Measurements from ENCODE around the gene FAM78A. TPM values are rescaled to one million over a fixed set of nuclear protein-coding genes. Genes with fewer than 3 reads are reported as not detected.
"Not testable (repeated sequence)": the region's sequence is repeated elsewhere in the genome, so short reads cannot be mapped to it uniquely, and the experiment has no call there.

FAM78A gene
- total RNA-seq, 2 experiments from 2014 or later = 76.8 to 80.0 TPM

DNA sequence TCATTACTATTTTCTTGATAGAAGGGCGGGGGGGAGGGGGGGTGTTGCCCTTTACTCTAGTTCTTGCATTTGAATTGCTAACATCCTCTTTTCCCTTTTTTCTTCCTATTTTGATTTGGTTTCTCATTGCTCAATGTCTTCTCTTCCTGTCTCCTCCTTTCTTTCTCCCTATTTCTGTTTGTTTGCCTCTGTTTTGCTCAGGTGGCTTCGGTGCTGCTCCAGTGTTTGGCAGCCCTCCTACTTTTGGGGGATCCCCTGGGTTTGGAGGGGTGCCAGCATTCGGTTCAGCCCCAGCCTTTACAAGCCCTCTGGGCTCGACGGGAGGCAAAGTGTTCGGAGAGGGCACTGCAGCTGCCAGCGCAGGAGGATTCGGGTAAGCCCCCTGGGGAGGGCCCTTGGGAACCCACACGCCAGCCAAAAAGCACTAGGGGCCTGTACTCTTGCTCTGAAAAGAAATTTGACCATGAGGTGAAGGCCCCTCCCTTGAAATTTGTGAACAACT is 48.3 kb downstream of the FAM78A start:
- H3K4me3 Mint-ChIP-seq = no peak overlapping the region
- peak overlapping the region; percentile 75 for H3K27ac Mint-ChIP-seq
- DNase-seq (no peak), ATAC-seq (no peak)
- peaks cover 8% of the 10 kb centered on the region for H3K4me1 Mint-ChIP-seq
- H3K27me3 Mint-ChIP-seq = no peaks in the 10 kb centered on the region
- CTCF ChIA-PET = interaction anchor here (1.3 kb wide), 2 partner anchors 50 to 122 kb away, joined by 3 read pairs; no protein-coding TSS in a partner anchor
- peaks cover 28% of the 10 kb centered on the region for H3K36me3 Mint-ChIP-seq
- no peaks in the 10 kb centered on the region for H3K9me3 Mint-ChIP-seq (ENCODE audit: low read depth)

- no peak for ATAC-seq
- Mint-ChIP-seq H3K4me1 (peaks cover 8% of the 10 kb centered on the region), H3K27me3 (no peaks in the 10 kb centered on the region), H3K27ac (peak overlapping the region; percentile 28), H3K9me3 (ENCODE audit: low read depth) (no peaks in the 10 kb centered on the region), H3K36me3 (peaks cover 26% of the 10 kb centered on the region), H3K4me3 (no peak overlapping the region)
- no peak for DNase-seq
- CTCF ChIA-PET = no interaction called here
Observed at GRCh38 chr9:131227112-131227958, 49.0 kb downstream of the FAM78A start.

DNA sequence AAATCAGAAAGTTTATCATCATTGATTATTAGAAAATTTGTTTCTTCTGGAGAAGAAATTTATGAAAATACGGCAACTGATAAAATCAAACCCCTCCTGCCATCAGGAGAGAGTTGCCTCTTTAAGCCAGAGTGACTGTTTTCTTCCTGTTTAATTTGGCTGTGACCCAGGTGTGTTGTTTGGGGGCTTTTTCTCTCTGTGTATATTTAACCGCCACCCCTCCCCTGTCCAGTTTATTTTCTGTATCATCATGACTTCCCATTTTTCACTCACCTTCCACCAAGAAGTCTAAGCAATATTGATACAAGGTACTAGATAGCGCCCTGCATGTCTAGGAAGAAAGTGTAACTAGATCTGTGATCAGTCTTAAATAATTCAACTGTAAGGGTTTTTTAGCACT is 50.1 kb downstream of the FAM78A start:
- H3K36me3 Mint-ChIP-seq = peaks cover 18% of the 10 kb centered on the region
- no peaks in the 10 kb centered on the region for H3K9me3 Mint-ChIP-seq (ENCODE audit: low read depth)
- CTCF ChIA-PET = no interaction called here
- ATAC-seq (no peak), DNase-seq (no peak)
- H3K27me3 Mint-ChIP-seq = no peaks in the 10 kb centered on the region
- no peak overlapping the region for H3K4me3 Mint-ChIP-seq
- H3K4me1 Mint-ChIP-seq = peaks cover 8% of the 10 kb centered on the region
- H3K27ac Mint-ChIP-seq = no peak overlapping the region

DNA sequence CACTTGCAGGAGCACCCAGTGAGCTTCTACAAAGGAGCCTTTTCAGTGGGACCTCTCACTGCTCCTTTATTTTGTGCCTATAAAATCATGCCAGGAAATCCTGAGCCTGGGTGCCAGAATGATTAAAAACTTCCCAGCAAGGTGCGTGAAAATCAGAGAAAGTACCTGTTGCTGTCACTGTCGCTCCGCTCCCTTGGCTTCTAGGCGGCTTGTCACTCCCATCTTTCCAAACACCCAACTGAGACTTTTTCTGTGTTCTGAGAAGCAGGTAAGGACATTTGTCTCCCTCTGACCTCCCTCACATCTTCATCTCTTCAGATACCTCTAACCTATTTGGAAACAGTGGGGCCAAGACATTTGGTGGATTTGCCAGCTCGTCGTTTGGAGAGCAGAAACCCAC is 53.9 kb downstream of the FAM78A start:
- no peaks in the 10 kb centered on the region for H3K27me3 Mint-ChIP-seq
- no peak overlapping the region for H3K4me3 Mint-ChIP-seq
- H3K27ac Mint-ChIP-seq = no peak overlapping the region
- H3K36me3 Mint-ChIP-seq = peaks cover 11% of the 10 kb centered on the region
- peaks cover 8% of the 10 kb centered on the region for H3K4me1 Mint-ChIP-seq
- CTCF ChIA-PET = interaction anchor here (1.6 kb wide), 1 partner anchor 114 kb away, joined by 4 read pairs; no protein-coding TSS in a partner anchor
- no peak for ATAC-seq
- H3K9me3 Mint-ChIP-seq (ENCODE audit: low read depth) = no peaks in the 10 kb centered on the region
- DNase-seq = no peak

DNA sequence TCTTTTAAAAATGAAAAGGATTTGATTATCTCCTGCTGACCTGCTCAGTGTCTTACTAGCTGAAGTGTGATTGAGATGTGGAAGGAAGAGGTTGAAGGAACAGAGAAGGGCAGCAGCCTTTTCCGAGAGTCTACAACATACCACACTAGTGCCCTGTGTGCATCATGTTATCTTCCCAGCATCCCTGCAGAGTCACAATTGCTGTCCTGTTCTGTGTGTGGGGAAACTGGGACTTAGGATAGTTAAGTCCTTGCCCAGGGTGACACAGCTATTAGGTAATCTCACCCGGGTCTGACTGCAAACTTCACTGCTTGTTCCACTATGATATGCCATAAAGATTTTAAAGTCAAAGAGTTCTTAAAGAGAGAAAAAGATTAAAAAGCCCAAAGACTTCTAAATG is 55.8 kb downstream of the FAM78A start:
- Mint-ChIP-seq H3K27me3 (no peaks in the 10 kb centered on the region), H3K4me3 (no peak overlapping the region), H3K27ac (no peak overlapping the region), H3K36me3 (peaks cover 16% of the 10 kb centered on the region), H3K4me1 (peaks cover 8% of the 10 kb centered on the region), H3K9me3 (ENCODE audit: low read depth) (no peaks in the 10 kb centered on the region)
- no peak for ATAC-seq
- no peak for DNase-seq
- CTCF ChIA-PET = no interaction called here

GRCh38 chr9:131218370-131218769 is 57.9 kb downstream of the FAM78A start:
- Mint-ChIP-seq H3K4me3 (no peak overlapping the region), H3K27ac (no peak overlapping the region), H3K27me3 (no peaks in the 10 kb centered on the region), H3K4me1 (no peaks in the 10 kb centered on the region), H3K36me3 (peaks cover 14% of the 10 kb centered on the region), H3K9me3 (ENCODE audit: low read depth) (no peaks in the 10 kb centered on the region)
- no peak for ATAC-seq
- CTCF ChIA-PET = interaction anchor here (1.4 to 1.6 kb wide), 2 partner anchors 118 to 132 kb away, joined by 3 to 4 read pairs; no protein-coding TSS in a partner anchor
- no peak for DNase-seq

GRCh38 chr9:131217331-131218031 is 58.8 kb downstream of the FAM78A start:
- Mint-ChIP-seq H3K4me3 (no peak overlapping the region), H3K27me3 (no peaks in the 10 kb centered on the region), H3K4me1 (no peaks in the 10 kb centered on the region), H3K36me3 (peaks cover 17% of the 10 kb centered on the region), H3K27ac (no peak overlapping the region), H3K9me3 (ENCODE audit: low read depth) (no peaks in the 10 kb centered on the region)
- CTCF ChIA-PET = interaction anchor here (1.4 to 1.6 kb wide), 2 partner anchors 119 to 133 kb away, joined by 3 to 4 read pairs; no protein-coding TSS in a partner anchor
- no peak for ATAC-seq
- DNase-seq = no peak

DNA sequence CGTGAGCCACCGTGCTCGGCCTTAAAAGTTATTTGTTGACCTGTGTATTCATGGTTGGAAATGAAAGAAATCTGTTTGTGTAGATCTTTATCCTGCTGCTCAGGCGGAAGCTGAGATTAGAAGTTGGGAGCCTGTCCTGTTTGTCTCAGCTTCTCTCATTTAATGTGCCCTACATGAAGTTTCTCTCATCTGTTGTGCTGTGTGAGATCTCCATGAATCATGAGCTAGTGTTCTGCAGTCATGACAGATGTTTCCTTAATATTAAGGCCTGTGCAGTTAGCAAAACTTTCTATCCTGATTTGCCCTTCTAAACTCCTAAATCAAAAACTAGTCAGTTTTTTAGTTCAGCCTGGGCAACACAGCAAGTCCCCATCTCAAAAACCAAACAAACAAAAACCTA is 59.5 kb downstream of the FAM78A start:
- Mint-ChIP-seq H3K9me3 (ENCODE audit: low read depth) (no peaks in the 10 kb centered on the region), H3K27me3 (no peaks in the 10 kb centered on the region), H3K27ac (peak overlapping the region; percentile 5), H3K4me3 (no peak overlapping the region), H3K36me3 (peaks cover 23% of the 10 kb centered on the region), H3K4me1 (no peaks in the 10 kb centered on the region)
- CTCF ChIA-PET = no interaction called here
- no peak for ATAC-seq
- no peak for DNase-seq

DNA sequence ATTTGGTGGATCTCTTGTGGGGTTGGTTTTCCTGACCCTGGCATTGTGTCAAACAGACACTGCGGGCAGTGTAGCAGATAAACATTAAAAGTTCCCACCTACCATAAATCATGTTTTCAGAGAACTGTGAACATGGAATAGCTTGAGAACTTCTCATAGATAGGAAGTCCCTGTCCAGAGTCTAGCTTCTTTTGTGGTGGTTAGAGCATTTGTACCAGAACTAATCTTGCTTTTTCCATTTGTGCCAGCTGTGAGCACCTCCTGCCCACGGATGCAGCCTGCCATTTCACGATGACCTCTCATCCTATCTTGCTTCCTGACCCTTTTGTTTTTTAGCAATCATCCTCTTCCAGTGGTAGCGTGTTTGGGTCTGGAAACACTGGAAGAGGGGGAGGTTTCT is 61.4 kb downstream of the FAM78A start:
- ATAC-seq (no peak), DNase-seq (no peak)
- CTCF ChIA-PET = interaction anchor here (1.3 to 3.4 kb wide), 5 partner anchors 34 to 135 kb away, joined by 3 to 15 read pairs (median 4); no protein-coding TSS in a partner anchor
- Mint-ChIP-seq H3K27ac (no peak overlapping the region), H3K27me3 (no peaks in the 10 kb centered on the region), H3K36me3 (peaks cover 36% of the 10 kb centered on the region), H3K4me3 (no peak overlapping the region), H3K9me3 (ENCODE audit: low read depth) (peaks cover 2% of the 10 kb centered on the region), H3K4me1 (no peaks in the 10 kb centered on the region)

DNA sequence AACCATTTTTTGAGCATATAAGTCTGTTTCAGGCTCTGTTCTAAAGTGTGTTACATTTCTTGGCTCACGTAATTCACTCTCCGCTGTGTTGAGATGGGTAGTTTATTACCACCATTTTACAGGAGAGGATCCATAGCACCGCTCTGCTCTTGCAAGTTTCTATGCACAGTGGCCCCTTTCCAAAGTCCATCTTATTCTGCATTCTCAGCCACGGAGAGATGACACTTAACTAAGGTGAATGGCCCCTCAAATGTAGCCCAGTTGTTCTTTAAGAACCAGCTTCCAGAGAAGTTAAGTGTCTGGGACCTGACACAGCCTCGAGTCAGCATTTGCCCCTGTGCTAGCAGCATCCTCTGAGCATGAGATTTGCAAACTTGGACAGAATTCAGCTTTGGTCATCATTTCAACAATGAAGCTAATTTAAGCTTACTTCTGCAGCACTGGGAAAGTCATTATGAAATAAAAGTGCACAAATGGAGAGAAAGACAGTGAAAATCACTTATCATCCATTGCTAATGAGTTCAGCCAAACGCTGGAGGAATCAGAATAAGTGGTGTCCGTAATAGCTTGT is 61.9 kb downstream of the FAM78A start:
- Mint-ChIP-seq H3K4me3 (no peak overlapping the region), H3K27me3 (no peaks in the 10 kb centered on the region), H3K36me3 (peaks cover 40% of the 10 kb centered on the region), H3K27ac (no peak overlapping the region), H3K4me1 (no peaks in the 10 kb centered on the region), H3K9me3 (ENCODE audit: low read depth) (peaks cover 2% of the 10 kb centered on the region)
- CTCF ChIA-PET = interaction anchor here (1.1 to 3.4 kb wide), 6 partner anchors 34 to 136 kb away, joined by 3 to 15 read pairs (median 4); no protein-coding TSS in a partner anchor
- ATAC-seq (no peak), DNase-seq (no peak)

DNA sequence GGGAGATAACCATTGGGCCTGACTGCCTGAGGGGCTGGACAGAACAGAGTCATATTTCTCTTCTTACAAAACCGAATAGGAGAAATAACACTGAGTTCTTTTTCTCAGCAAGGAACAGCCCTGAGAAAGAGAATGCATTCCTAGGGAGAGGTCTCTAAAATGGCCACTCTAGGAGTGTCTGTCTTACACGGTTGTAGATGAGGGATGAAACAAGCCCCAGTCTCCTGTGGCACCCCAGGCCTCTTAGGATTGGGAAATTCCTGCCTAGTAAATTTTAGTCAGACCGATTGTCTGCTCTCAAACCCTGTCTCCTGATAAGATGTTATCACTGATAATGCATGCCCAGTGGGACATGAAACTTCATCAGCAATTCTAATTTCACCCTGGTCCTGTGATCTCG is 64.4 kb downstream of the FAM78A start:
- H3K9me3 Mint-ChIP-seq (ENCODE audit: low read depth); H3K27ac Mint-ChIP-seq; ATAC-seq; H3K27me3 Mint-ChIP-seq; H3K4me3 Mint-ChIP-seq; CTCF ChIA-PET; H3K4me1 Mint-ChIP-seq; DNase-seq: not testable (repeated sequence)
- peaks cover 51% of the 10 kb centered on the region for H3K36me3 Mint-ChIP-seq

All from activated CD8-positive, alpha-beta memory T cell treated with anti-CD3 and anti-CD28 coated beads, Interleukin-2, amount 10 ng/mL, durations not matched to agents 7 days and 5 days (primary cell).